HepG2 (cell line): Measurements from ENCODE around the gene PRSS27.

Experiments used
- ZNF318 ChIP-seq: sonication (generic); formaldehyde crosslinking; IDR thresholded peaks from 2 replicates; pipeline ENCODE4 v1.4.0; 2020; ENCODE audit warnings: mild to moderate bottlenecking, missing genetic modification reagents
- ZNF329 ChIP-seq: sonication (generic); formaldehyde crosslinking; IDR thresholded peaks from 2 replicates; pipeline ENCODE4 v1.9.0; 2021; ENCODE audit warnings: low read depth, mild to moderate bottlenecking, missing genetic modification reagents

DNA sequence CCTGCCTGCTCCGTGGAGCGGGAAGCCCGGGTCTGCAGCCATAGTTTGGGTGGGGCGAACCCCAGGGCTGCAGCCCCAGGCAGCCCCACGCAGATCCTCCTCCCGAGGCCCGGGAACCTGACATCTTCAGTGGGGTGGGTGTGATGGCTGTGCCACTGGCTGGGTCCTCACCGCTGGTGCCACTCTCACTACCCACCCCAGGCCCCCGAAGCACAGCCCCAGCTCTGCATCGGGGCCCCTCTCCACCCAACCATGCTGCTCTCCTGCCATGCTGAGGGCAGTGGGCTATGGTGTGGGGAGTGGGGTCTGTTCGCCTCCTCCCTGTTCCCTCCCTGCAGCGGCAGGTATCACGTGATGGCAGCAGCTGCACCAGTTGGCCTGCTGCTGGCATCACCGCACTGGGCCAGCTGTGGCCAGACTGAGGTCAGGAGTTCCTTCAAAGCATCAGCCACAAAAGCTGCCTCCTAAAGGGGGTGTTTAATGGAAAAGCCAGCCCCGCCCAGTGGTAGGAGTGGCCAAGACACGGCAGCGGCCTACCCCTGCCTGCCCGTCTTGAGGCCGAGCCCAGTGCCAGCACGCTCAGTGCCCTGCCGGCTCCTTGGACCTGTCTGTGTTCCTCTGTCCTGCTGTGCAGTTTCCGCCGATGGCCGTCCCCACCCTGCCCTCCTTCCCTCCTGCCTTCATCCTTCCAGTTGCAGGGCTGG, 26.9 kb downstream of the PRSS27 start:
- TF ChIP-seq ZNF318 = no peak
- no peak for TF ChIP-seq ZNF329 (CRISPR knock-in tag)
